GM06990 (cell line): ENCODE measurements around the gene TRAK1.

Experiments used
- DNase-seq: peaks from one replicate; pipeline ENCODE4 v3.0.0-alpha.2; 2011; ENCODE audit not compliant: insufficient read length; ENCODE audit errors: extremely low read depth
- H3K27me3 ChIP-seq: replicated peaks from 2 replicates; pipeline ENCODE4 v1.6.0; 2011; ENCODE audit warnings: low read length; ENCODE audit not compliant: control insufficient read depth, insufficient read depth
- H3K36me3 ChIP-seq: 2 replicates; pipeline ENCODE4 v1.5.1; 2011; ENCODE audit warnings: low read length; ENCODE audit not compliant: control insufficient read depth, insufficient read depth
- H3K4me3 ChIP-seq: replicated peaks from 2 replicates; pipeline ENCODE4 v1.5.1; 2011; ENCODE audit warnings: low read depth, mild to moderate bottlenecking, control low read depth, low read length
- CTCF ChIP-seq: IDR thresholded peaks from 2 replicates; pipeline ENCODE4 v1.5.1; 2011; ENCODE audit warnings: low read length, control low read depth, mild to moderate bottlenecking, inconsistent platforms; ENCODE audit not compliant: insufficient read depth, poor library complexity, severe bottlenecking

Gene TRAK1

GRCh38 chr3:42085641-42086376, 5.3 kb upstream of the TRAK1 start:
- TF ChIP-seq CTCF, result no peak
- no peak for DNase-seq
- Histone ChIP-seq H3K4me3 (no peak overlapping the region), H3K36me3 (peaks cover 4% of the 10 kb centered on the region), H3K27me3 (no peaks in the 10 kb centered on the region)

GRCh38 chr3:42088803-42089530, 2.2 kb upstream of the TRAK1 start:
- no peak for DNase-seq
- H3K27me3 ChIP-seq, result no peaks in the 10 kb centered on the region
- no peak overlapping the region for H3K4me3 ChIP-seq
- peaks cover 8% of the 10 kb centered on the region for H3K36me3 ChIP-seq
- TF ChIP-seq CTCF, result no peak

- peaks cover 11% of the 10 kb centered on the region for H3K36me3 ChIP-seq
- no peak overlapping the region for H3K4me3 ChIP-seq
- H3K27me3 ChIP-seq, result no peaks in the 10 kb centered on the region
- no peak for DNase-seq
- no peak for TF ChIP-seq CTCF
Observed at GRCh38 chr3:42092006-42092405, 849 bp downstream of the TRAK1 start.

- DNase-seq, result no peak
- TF ChIP-seq CTCF, result no peak
- Histone ChIP-seq H3K36me3 (peaks cover 9% of the 10 kb centered on the region), H3K4me3 (no peak overlapping the region), H3K27me3 (no peaks in the 10 kb centered on the region)
Observed at GRCh38 chr3:42094128-42094527, 3.0 kb downstream of the TRAK1 start.

GRCh38 chr3:42094691-42095391, 3.7 kb downstream of the TRAK1 start:
- Histone ChIP-seq H3K27me3 (no peaks in the 10 kb centered on the region), H3K36me3 (peaks cover 9% of the 10 kb centered on the region), H3K4me3 (no peak overlapping the region)
- no peak for DNase-seq
- TF ChIP-seq CTCF, result no peak
